Measurements from ENCODE around the gene SKIC8.
A peak's percentile ranks its signal among the peaks of the same experiment; 100 is the strongest.

SKIC8 gene

DNA sequence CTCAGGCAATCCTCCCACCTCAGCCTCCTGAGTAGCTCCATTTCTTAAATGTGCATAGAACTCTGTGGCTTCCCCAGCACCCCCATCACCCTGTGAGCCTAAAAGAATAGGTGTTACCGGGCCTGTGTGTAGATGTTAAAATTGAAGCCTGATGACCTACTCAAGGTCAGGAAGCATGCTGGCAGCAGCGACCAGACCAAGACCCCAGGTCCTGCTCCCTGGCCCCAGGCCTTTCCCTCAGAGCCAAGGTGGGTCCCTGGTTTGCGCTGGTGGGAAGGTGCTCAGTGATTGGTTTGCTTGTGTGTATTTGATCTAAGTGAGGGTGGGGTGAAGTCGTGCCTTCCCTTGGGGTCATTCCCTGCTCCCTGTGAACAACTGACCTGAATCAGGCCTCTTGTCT lies 22.4 kb upstream of the SKIC8 start:
- DNase-seq = no peak

DNA sequence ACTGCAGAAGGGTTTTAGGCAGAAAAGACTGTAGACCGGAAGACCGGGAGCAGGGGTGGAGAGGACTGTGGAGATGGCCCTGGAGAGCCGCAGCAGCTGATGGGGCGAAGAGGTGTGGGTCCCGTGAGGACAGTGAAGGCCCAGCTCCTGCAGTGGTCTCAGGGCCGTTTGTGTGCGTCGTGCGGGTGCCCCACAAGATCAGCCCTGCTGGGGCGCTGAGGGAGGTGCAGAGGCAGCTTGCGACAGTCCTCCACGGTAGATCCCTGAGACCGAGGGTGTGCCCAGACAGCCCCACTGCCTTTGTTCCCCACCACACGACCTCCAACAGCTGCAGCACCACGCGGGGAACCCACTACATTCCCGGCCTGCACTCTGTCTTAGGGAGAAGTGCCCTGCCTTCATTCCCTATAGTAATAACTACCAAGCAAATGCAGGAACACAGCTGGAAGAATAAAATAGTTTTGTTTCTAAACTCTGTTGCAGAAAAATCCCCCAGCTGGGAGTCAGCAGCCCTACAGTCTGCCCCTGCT lies 21.7 kb upstream of the SKIC8 start:
- no peak for DNase-seq

GRCh38 chr15:78320183-78320582 lies 20.8 kb upstream of the SKIC8 start:
- no peak for DNase-seq

DNA sequence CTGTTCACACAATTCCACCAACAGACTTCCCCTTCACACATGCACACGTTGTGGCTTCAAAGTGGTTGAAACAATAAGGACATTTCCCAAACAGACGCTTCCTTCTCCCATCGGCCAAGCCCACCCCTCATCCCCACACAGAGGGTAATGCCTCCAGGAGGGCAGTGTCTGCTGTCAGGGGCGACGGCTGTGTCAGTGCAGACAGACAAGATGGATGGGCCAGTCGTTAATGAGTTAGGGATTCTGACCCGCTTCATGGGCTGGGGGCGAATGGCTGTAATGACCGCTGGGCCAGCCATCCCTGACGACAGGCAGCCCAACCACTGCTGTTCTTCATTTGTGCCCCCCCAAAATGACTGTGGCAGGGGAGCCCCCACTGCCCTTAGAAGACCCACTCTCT lies 20.2 kb upstream of the SKIC8 start:
- DNase-seq = no peak

- DNase-seq = no peak
Measured at GRCh38 chr15:78317145-78317836, 17.9 kb upstream of the SKIC8 start.

- DNase-seq = no peak
Measured at GRCh38 chr15:78316283-78317083, 17.1 kb upstream of the SKIC8 start.

DNA sequence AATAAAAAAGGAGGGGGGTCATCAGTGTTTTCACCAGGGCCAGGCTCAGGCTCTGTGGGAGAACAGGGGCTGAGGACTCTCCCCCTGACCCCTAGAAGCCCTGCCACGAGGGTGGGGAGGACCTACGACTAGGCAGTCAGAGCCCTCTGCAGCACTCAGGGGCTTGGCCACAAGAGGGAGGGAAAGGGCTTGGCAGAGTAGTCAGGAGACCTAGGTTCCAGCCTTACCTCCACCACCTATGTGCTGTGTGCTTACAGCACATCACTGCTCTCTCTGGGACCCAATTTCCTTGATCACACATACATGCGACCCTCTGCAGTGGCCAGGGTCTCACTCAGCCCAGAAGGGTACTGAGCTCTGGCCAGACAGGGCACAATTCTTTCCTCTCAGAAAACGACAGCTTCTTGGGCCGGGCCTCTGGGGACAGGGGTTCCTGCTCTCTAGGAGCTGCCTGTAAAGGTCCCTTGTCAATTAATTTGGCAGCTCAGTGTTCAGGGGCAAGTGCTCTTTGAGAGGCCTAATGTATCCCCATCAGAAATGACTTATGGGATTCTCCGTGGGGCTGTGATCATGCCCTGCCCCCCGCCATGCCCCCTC lies 16.4 kb upstream of the SKIC8 start:
- DNase-seq = no peak

- no peak for DNase-seq
Measured at GRCh38 chr15:78314181-78314581, 14.8 kb upstream of the SKIC8 start.

- no peak for DNase-seq
Measured at GRCh38 chr15:78313383-78313782, 14.0 kb upstream of the SKIC8 start.

- no peak for DNase-seq
Measured at GRCh38 chr15:78312957-78313356, 13.5 kb upstream of the SKIC8 start.

- no peak for DNase-seq
Measured at GRCh38 chr15:78312536-78312935, 13.1 kb upstream of the SKIC8 start.

- DNase-seq = no peak
Measured at GRCh38 chr15:78311292-78311691, 11.9 kb upstream of the SKIC8 start.

DNA sequence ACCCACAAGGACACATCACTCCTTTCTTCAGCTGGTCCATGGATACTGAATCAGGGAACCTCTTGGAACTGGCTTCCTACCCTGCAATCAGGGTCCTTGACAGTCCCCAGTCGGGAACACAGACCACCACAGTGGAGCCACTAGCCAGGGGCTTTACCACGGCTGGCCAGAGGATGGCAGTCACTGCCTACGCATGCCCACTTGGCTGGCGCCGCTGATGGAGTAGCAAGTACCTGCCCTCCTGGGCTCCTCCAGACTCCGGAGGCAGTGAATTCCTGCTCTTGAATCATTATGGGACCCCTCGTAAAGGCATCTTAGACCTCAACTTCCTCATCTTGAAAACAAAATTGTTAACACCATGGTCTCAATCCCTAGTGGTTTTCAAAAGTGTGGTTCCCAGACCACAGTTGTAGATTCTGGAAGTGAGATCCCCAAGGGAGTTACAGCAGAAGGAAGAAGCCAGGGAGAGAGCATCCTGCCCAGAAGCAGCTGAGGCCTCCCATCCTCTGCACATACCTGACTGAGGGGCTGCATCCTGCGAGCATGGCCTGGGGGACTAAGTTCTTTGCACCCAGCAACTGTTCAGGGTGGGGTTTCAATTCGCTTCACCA lies 9.1 kb upstream of the SKIC8 start:
- peak; percentile 31 for DNase-seq

DNA sequence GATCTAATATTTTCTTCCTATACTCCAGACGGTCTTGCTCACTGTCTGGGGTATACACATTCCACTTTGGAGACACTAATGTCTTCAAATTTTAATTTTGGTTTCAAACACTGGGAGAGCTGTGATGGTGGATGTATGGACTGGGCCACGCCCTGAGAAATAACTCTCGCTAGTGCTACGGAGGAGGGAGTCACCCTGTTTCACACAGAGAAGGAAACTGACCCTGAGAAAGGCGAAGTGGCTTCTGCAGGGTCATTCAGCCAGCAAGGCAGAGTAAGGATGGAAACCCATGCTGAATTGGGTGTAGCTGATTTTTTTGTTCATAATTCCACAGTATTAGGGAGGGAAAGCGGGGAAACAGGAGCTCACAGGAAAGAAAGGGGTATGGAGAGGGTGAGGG lies 8.6 kb upstream of the SKIC8 start:
- DNase-seq = no peak

DNA sequence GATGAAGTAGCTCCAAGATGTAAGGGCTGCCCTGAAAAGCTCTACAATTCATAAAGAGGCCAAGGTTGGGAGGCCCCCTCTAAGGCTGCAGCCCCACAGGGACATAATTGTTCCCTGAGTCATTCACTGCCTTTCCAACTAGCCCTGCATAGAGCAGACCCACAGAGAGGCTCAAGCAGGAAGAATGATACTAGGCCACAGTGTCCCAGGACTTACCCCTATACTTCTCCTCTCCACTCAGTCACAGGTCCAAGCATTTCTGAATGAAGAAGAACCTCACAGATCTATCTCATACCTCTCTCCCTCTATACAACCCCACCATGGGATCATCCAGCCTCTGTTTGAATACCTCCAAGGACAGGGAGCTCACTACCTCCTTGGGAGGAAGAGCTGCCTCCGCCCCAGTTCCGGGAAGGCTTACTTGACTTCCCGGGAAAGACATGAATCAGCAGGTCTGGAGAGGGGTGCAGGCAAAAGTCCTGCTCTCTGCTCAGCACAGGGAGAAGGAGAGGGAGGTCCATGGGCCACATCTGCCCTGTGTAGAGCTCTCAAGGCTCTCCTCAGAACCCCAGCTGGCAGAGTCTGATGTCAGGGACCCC lies 6.9 kb upstream of the SKIC8 start:
- DNase-seq = peak; percentile 51

DNA sequence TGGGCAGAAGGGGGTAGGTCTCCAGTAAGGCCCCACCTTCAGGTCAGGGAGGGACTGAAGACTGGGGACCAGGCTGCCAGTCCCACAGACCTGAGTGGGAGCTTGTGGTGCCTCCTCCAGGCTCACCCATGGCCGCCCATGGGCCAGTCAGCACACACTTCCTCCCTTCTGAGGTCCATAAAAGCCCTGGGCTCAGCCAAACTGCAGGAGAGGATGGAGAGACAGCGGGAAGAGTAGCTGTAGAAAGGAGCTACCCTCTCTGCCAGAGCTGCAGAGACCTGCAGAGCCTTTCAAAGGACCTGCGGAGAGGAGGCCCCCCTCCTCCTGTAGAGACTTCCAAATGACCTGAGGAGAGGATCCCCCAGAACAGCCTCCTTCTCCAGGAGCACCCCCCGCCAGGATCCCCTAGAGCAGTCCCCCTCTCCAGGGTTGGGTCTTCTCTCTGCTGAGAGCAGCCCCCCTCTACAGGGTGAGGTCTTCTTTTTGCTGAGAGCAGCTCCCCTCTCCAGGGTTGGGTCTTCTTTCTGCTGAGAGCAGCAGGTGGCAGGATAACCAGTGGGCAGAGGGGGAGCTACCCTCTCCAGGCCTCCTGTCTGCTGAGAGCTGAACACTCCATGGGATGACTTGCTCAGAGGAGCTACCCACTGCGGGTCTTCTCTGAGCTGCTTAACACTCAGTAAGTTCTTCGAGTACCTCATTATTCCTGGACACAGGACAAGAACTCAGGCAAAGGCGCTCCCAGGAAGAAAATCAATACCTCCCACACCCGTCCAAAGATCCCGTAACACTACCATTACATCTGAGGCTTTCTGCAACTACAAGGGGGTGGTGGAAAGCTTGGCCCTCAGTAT lies 5.0 kb upstream of the SKIC8 start:
- no peak for DNase-seq

GRCh38 chr15:78302579-78303312 lies 3.3 kb upstream of the SKIC8 start:
- peak; percentile 94 for DNase-seq

DNA sequence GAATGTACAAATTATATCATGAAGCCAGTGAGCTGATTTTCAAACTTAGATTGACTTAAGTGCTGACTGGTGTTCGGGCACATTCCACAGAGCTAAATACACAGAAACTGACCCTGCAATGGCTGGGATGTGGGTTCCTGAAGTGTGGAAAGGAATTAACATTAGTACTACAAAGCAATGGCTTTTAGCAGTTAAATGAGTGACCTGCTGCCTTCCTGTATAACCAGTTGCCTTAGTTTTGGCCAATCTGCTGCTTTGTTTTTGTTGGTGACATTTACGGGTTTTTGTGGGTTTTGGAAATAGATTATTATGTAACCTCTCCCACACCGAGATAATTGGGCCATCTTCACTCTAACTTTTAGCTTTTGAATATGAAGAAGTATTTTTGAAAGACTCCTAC lies 2.4 kb upstream of the SKIC8 start:
- no peak for DNase-seq

- no peak for DNase-seq
Measured at GRCh38 chr15:78301326-78301725, 1.9 kb upstream of the SKIC8 start.

DNA sequence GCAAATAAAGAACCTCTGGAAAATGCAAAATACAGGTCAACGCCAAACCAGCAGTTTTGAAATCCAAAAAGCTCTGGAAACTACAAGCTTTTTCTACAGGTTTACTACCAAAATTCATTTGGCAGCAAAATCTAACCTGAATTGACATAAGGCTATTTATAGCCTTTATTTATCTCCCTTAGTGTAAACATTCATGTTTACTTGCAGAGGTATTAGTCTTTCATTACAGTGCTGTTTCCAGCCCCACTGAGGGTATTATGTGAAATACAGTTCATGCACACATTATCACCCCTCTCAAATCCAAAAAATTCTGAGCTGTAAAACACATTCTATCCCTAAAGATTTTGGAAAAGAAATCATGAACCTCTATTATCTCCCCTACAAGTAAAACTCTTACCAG lies 7.2 kb downstream of the SKIC8 start:
- DNase-seq = no peak

DNA sequence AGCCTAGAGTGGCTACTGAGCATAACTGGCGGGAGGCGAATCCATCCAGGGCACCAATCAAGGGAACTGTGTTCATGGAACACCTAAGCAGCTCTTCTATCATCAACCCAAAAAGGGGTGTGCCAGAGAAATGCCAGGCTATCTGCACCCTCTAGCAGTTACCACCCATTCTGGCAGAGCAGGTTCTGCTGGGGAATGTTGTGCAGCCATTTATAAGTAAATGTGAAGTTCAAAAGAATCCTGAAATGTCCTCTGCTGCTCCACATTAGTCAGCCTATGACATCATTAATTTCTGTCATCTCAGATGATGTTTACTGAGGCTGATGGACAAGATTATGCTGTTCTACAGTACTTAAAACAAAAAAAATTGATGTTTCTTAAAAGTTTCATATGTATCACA lies 7.7 kb downstream of the SKIC8 start:
- no peak for DNase-seq
